Activated CD8-positive, alpha-beta memory T cell treated with anti-CD3 and anti-CD28 coated beads for 24 hours (primary cell): ENCODE results near the gene NOD1.
"Not testable (repeated sequence)": the region's sequence is repeated elsewhere in the genome, so short reads cannot be mapped to it uniquely, and the experiment has no call there.

ENCODE experiments used
- DNase-seq: peaks from one replicate; pipeline ENCODE4 v3.0.0-alpha.2; 2020

The NOD1 gene

GRCh38 chr7:30412782-30413504 lies 65.6 kb downstream of the NOD1 start:
- no peak for DNase-seq

DNA sequence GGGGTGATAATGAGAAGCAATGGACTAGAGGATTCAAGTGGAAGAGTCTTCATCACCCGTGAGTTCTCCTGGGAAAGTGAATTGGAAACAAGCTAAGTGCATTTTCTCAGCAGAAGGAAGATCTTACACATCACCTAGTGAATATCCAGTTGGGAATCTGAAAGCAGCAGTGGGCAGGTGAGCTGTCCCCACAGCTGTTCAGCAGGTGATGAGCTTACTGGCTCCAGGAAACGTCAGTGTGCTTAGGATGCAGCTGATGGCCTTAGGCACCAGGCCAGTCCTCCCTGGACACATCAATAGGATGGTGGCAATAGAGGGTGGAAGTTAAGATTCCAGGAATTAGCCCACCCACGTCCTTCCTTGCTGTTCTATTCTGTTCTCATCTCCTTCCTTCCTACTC lies 66.7 kb downstream of the NOD1 start:
- DNase-seq = no peak

DNA sequence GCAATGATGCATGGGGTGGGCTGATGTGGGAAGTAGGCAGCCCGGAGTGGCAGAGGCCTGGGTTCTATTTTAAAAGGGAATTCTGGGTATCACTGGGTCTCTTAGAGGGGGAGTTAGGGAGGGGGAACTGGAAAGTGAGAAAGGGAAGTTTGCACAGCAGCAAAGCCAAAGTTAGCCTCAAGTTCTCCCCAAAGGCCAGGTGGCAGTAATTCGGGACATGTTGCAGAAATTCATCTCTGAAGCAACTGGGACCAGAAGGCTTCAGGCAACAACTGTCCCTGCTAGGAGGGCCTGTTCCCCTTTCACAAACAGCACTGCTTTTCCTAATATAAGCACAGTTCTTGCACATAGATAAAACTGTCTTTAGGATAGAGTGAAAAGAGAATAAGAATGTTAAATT lies 67.4 kb downstream of the NOD1 start:
- DNase-seq = no peak

- DNase-seq = no peak
Observed at GRCh38 chr7:30406664-30407425, 71.7 kb downstream of the NOD1 start.

- no peak for DNase-seq
Observed at GRCh38 chr7:30405179-30405578, 73.4 kb downstream of the NOD1 start.

GRCh38 chr7:30403477-30403876 lies 75.1 kb downstream of the NOD1 start:
- no peak for DNase-seq

- DNase-seq = no peak
Observed at GRCh38 chr7:30396389-30396788, 82.2 kb downstream of the NOD1 start.

- DNase-seq = no peak
Observed at GRCh38 chr7:30395676-30396075, 82.9 kb downstream of the NOD1 start.

- no peak for DNase-seq
Observed at GRCh38 chr7:30391806-30392205, 86.8 kb downstream of the NOD1 start.

DNA sequence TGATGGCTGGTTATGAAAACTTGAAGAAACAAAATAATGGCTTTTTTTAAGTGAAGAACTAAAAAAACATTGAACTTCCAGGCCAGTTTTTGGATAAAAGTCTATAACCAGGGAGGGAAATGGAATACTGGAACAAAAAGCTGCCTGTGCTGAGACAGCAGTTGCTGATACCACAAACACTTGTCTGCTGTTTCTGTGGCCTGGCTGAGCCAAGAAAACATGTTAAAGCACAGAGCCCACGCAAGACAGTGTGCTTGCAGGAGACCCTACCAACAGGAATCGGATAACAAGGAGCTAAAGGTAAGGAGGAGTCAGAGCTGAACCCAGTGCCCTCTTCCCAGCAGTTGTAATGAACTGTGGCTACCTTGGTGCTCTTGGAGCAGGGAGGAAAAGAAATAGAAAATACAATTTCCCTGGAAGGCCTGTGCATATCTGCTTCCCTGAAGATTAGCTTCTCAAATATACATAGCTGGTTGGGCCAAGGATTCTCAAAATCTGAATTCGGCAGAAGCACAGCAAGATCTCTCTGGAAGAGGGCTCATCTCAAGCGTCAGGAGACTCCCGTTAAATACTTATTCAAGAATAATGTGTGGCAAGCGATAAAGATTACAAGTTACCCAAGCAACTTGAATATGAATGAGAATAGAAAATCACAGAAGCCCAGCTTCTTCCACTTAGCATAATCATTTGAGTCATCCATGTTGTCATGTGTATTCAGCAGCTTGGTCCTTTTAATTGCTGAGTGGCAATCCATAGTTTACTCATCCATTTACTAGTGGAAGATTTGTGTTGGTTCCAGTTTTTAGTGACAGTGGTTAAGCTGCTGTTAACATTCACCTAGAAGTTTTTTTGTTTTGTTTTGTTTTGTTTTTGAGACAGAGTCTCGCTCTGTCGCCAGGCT lies 87.6 kb downstream of the NOD1 start:
- no peak for DNase-seq

DNA sequence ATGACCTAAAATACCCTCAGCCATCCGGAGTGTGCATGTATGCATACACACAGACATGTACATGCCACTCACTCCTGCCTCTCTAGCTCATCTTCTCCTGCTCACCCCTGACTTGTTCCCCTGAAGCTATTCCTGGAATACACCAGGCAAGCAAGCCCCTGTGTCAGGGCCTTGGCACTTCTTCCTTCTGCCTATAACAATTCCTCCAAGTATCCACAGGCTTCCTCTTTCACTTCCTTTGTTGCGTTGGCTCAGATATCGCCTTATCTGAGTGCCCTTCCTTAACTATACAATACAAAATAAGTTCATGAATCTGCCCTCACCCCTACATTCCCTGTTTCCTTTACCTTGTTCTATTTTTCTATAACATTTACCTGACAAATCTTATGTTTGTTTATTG lies 88.8 kb downstream of the NOD1 start:
- DNase-seq = no peak

GRCh38 chr7:30382607-30383006 lies 96.0 kb downstream of the NOD1 start:
- DNase-seq = no peak

GRCh38 chr7:30380824-30381223 lies 97.8 kb downstream of the NOD1 start:
- DNase-seq = not testable (repeated sequence)

DNA sequence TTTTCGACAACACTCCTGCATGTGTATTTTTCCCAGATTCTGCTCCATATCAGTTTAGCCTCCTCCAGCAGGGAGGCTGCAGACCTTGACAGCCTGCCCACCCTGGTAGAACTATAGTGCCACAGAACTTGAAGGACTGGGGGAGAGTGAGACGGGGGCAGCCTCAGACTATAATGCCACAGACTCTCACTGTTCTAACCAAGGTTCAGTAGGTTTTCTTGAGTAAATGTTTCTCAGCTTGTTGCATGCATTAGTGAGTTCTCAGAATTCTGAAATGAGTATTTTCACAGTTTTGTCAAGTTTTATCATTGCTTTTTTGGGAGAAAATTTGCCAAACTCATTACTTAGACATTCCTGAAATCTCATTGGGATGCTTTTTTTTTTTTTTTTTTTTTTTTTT lies 98.3 kb downstream of the NOD1 start:
- DNase-seq = no peak

GRCh38 chr7:30379741-30380140 lies 98.8 kb downstream of the NOD1 start:
- DNase-seq = no peak

- DNase-seq = no peak
Observed at GRCh38 chr7:30379131-30379530, 99.5 kb downstream of the NOD1 start.

GRCh38 chr7:30378275-30378674 lies 100.3 kb downstream of the NOD1 start:
- no peak for DNase-seq
